Posterior vena cava (tissue), 2 donors: Measurements from ENCODE around the gene CDCA8. TPM values are rescaled to one million over a fixed set of nuclear protein-coding genes. Genes with fewer than 3 reads are reported as not detected.

ENCODE experiments used
- DNase-seq: peaks from one replicate; pipeline ENCODE4 v3.0.0-alpha.2; 2020; ENCODE audit warnings: low spot score
- intact Hi-C, 2 donors: fragments of 100-400 bp; cut with DNase I; formaldehyde crosslinking; loops; one replicate each; pipeline versions ENCODE4 v1.14.1 to v1.14.2; 2022 to 2023
- total RNA-seq, 2 donors: library from RNA; stranded (reverse); fragmentation: NEBNext Ultra II Directional; extraction: Animal tissue kit (Norgen Biotek cat#: 25700); gene quantifications; one replicate each; pipeline ENCODE4 v1.2.1, GENCODE V29; 2021
- donor health status: DM: yes; HTN: yes; CAD: no.
- donor health status: DM: yes; HTN: yes; CAD: no.

CDCA8 gene
- total RNA-seq, 2 donors from 2014 or later, result 0.42 to 0.48 TPM

GRCh38 chr1:37670133-37670532 lies 22.2 kb upstream of the CDCA8 start:
- intact Hi-C loops, result loop anchor here in 1 of 2 donors (5.0 kb wide), 1 partner anchor 1367 kb away; no protein-coding TSS in a partner anchor
- peak; percentile 6 for DNase-seq

- intact Hi-C loops, result loop anchor here in 1 of 2 donors (5.0 kb wide), 1 partner anchor 1366 kb away; no protein-coding TSS in a partner anchor
- no peak for DNase-seq
Observed at GRCh38 chr1:37671261-37671660, 21.1 kb upstream of the CDCA8 start.

GRCh38 chr1:37672136-37672870 lies 20.0 kb upstream of the CDCA8 start:
- intact Hi-C loops, result loop anchor here in 1 of 2 donors (5.0 kb wide), 1 partner anchor 1365 kb away; no protein-coding TSS in a partner anchor
- peak; percentile 42 for DNase-seq

- peak; percentile 72 for DNase-seq
- intact Hi-C loops, result loop anchor here in 1 of 2 donors (5.0 kb wide), 1 partner anchor 1363 kb away; no protein-coding TSS in a partner anchor
Observed at GRCh38 chr1:37673920-37674319, 18.4 kb upstream of the CDCA8 start.

GRCh38 chr1:37676281-37677142 lies 15.8 kb upstream of the CDCA8 start:
- intact Hi-C loops, result loop anchor here in 1 of 2 donors (5.0 kb wide), 1 partner anchor 64 kb away; no protein-coding TSS in a partner anchor
- DNase-seq, result peak; percentile 45

- intact Hi-C loops, result loop anchor here in 1 of 2 donors (5.0 kb wide), 1 partner anchor 65 kb away; no protein-coding TSS in a partner anchor
- DNase-seq, result peak; percentile 36
Observed at GRCh38 chr1:37677143-37677439, 15.2 kb upstream of the CDCA8 start.

GRCh38 chr1:37677808-37678207 lies 14.5 kb upstream of the CDCA8 start:
- intact Hi-C loops, result loop anchor here in 1 of 2 donors (5.0 kb wide), 1 partner anchor 66 kb away; no protein-coding TSS in a partner anchor
- DNase-seq, result peak; percentile 17

GRCh38 chr1:37680933-37681332 lies 11.4 kb upstream of the CDCA8 start:
- DNase-seq, result no peak
- intact Hi-C loops, result loop anchor here (5.0 to 10.0 kb wide), 3 partner anchors 76 to 229 kb away; no protein-coding TSS in a partner anchor

- intact Hi-C loops, result loop anchor here (5.0 to 10.0 kb wide), 3 partner anchors 78 to 230 kb away; no protein-coding TSS in a partner anchor
- peak; percentile 87 for DNase-seq
Observed at GRCh38 chr1:37682334-37682987, 9.9 kb upstream of the CDCA8 start.

GRCh38 chr1:37684182-37684581 lies 8.1 kb upstream of the CDCA8 start:
- DNase-seq, result peak; percentile 66
- intact Hi-C loops, result loop anchor here (5.0 to 10.0 kb wide), 3 partner anchors 79 to 232 kb away; no protein-coding TSS in a partner anchor

GRCh38 chr1:37685722-37686121 lies 6.6 kb upstream of the CDCA8 start:
- intact Hi-C loops, result loop anchor here in 1 of 2 donors (10.0 kb wide), 2 partner anchors 81 to 231 kb away; no protein-coding TSS in a partner anchor
- no peak for DNase-seq

- DNase-seq, result peak; percentile 15
- intact Hi-C loops, result loop anchor here in 1 of 2 donors (10.0 kb wide), 2 partner anchors 83 to 233 kb away; no protein-coding TSS in a partner anchor
Observed at GRCh38 chr1:37687764-37688163, 4.6 kb upstream of the CDCA8 start.

- intact Hi-C loops, result loop anchor here in 1 of 2 donors (10.0 kb wide), 2 partner anchors 84 to 234 kb away; no protein-coding TSS in a partner anchor
- no peak for DNase-seq
Observed at GRCh38 chr1:37688926-37689325, 3.4 kb upstream of the CDCA8 start.

GRCh38 chr1:37691497-37692077 lies 729 bp upstream of the CDCA8 start:
- DNase-seq, result peak; percentile 87
- intact Hi-C loops, result no loop called here

- peak; percentile 77 for DNase-seq
- intact Hi-C loops, result no loop called here
Observed at GRCh38 chr1:37692834-37693175, 489 bp downstream of the CDCA8 start.

GRCh38 chr1:37697090-37697489 lies 4.8 kb downstream of the CDCA8 start:
- no peak for DNase-seq
- intact Hi-C loops, result no loop called here

GRCh38 chr1:37697737-37698136 lies 5.4 kb downstream of the CDCA8 start:
- intact Hi-C loops, result no loop called here
- DNase-seq, result no peak

GRCh38 chr1:37699147-37699546 lies 6.8 kb downstream of the CDCA8 start:
- peak; percentile 22 for DNase-seq
- intact Hi-C loops, result no loop called here

- intact Hi-C loops, result no loop called here
- peak; percentile 37 for DNase-seq
Observed at GRCh38 chr1:37701051-37701450, 8.7 kb downstream of the CDCA8 start.
